Measurements from ENCODE around the gene TNFRSF1A. TPM values are rescaled to one million over a fixed set of nuclear protein-coding genes. Genes with fewer than 3 reads are reported as not detected.

The TNFRSF1A gene
- total and polyA plus RNA-seq, 2 of the 13 experiments (the other 11 are each of a cell fraction or from before 2014, with no cell fraction given) = 41.5 to 61.2 TPM

- TF ChIP-seq ZNF770 (CRISPR knock-in tag; IDR thresholded peaks at IDR 0.05) (peak; percentile 48; the same call in 1 of the 2 replicates), CBFB (CRISPR knock-in tag; IDR thresholded peaks at IDR 0.05) (no peak), ZNF761 (CRISPR knock-in tag; conservative IDR thresholded peaks at IDR 0.05) (peak; percentile 70; the same call in 1 of the 2 replicates), ZNF101 (CRISPR knock-in tag; IDR thresholded peaks at IDR 0.05; ENCODE audit: borderline replicate concordance, low read depth) (no peak), ZNF383 (CRISPR knock-in tag; IDR thresholded peaks at IDR 0.05; ENCODE audit: borderline replicate concordance) (peak; percentile 93; the same call in 1 of the 2 replicates), HNF4A (CRISPR knock-in tag; IDR thresholded peaks at IDR 0.05) (peak; percentile 62), SALL2 (CRISPR knock-in tag; IDR thresholded peaks at IDR 0.05) (peak; percentile 57; the same call in 1 of the 2 replicates), FOXA3 (CRISPR knock-in tag; IDR thresholded peaks at IDR 0.05) (0 out of 2 replicates have a peak, but pooled peaks have one; percentile 27), ZNF552 (CRISPR knock-in tag; IDR thresholded peaks at IDR 0.05; ENCODE audit: borderline replicate concordance) (peak; percentile 44; the same call in 1 of the 2 replicates), CEBPG (CRISPR knock-in tag; IDR thresholded peaks at IDR 0.05) (peak; percentile 15; the same call in 1 of the 2 replicates), ZNF317 (CRISPR knock-in tag; IDR thresholded peaks at IDR 0.05) (0 out of 2 replicates have a peak, but pooled peaks have one; percentile 51), CTCF (CRISPR knock-in tag; IDR thresholded peaks at IDR 0.05) (peak; percentile 29; the same call in 1 of the 2 replicates), TAF1 (CRISPR knock-in tag; IDR thresholded peaks at IDR 0.05) (no peak), ZZZ3 (CRISPR knock-in tag; IDR thresholded peaks at IDR 0.05; ENCODE audit: borderline replicate concordance) (0 out of 2 replicates have a peak, but pooled peaks have one; percentile 22), ZNF441 (CRISPR knock-in tag; IDR thresholded peaks at IDR 0.05; ENCODE audit: borderline replicate concordance) (peak; percentile 30; the same call in 1 of the 2 replicates), NAIF1 (CRISPR knock-in tag; IDR thresholded peaks at IDR 0.05; ENCODE audit: borderline replicate concordance) (no peak), FOXJ3 (CRISPR knock-in tag; IDR thresholded peaks at IDR 0.05; ENCODE audit: borderline replicate concordance) (peak; percentile 34; the same call in 1 of the 2 replicates), ZFX (CRISPR knock-in tag; IDR thresholded peaks at IDR 0.05; ENCODE audit: low read depth) (no peak; the same call in 1 of the 2 replicates), NCOA5 (CRISPR knock-in tag; IDR thresholded peaks at IDR 0.05) (no peak), PHB2 (IDR thresholded peaks at IDR 0.05; ENCODE audit: partially characterized antibody) (no peak), KDM5B (CRISPR knock-in tag; IDR thresholded peaks at IDR 0.05; ENCODE audit: borderline replicate concordance) (0 out of 2 replicates have a peak, but pooled peaks have one; percentile 15), ZNF570 (CRISPR knock-in tag; IDR thresholded peaks at IDR 0.05; ENCODE audit: borderline replicate concordance) (0 out of 2 replicates have a peak, but pooled peaks have one; percentile 12), ZNF775 (CRISPR knock-in tag; IDR thresholded peaks at IDR 0.05; ENCODE audit: borderline replicate concordance) (0 out of 2 replicates have a peak, but pooled peaks have one; percentile 14)
- TF ChIP-seq, protein P1, sequence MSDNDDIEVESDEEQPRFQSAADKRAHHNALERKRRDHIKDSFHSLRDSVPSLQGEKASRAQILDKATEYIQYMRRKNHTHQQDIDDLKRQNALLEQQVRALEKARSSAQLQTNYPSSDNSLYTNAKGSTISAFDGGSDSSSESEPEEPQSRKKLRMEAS (IDR thresholded peaks at IDR 0.05) = 0 out of 2 replicates have a peak, but pooled peaks have one; percentile 11
- TF ChIP-seq, protein P2, sequence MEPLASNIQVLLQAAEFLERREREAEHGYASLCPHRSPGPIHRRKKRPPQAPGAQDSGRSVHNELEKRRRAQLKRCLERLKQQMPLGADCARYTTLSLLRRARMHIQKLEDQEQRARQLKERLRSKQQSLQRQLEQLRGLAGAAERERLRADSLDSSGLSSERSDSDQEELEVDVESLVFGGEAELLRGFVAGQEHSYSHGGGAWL (CRISPR knock-in tag; IDR thresholded peaks at IDR 0.05) = no peak; the same call in 1 of the 2 replicates
Observed at GRCh38 chr12:6384499-6385436, 42.9 kb upstream of the TNFRSF1A start (continued).
